Natural killer cell (primary cell): Measurements from ENCODE around the gene ANKRD44. TPM values are rescaled to one million over a fixed set of nuclear protein-coding genes. Genes with fewer than 3 reads are reported as not detected.

Experiments
- ATAC-seq, 3 donors: fragments of 150-1000 bp in 2 of 3; fragments of 200-7000 bp in 1 of 3; cut with Tn5 transposase; 1 replicate in 1 of 3; 2 replicates in 2 of 3; pipeline ENCODE4 v1.10.0; 2021; ENCODE audit warnings: mild to moderate bottlenecking in 2 of 3, moderate library complexity in 2 of 3
- DNase-seq, 2 donors: peaks; one replicate each; pipeline versions ENCODE4 v3.0.0 to v3.0.0-alpha.2; 2013 to 2021; ENCODE audit warnings: mixed read lengths in 1 of 2
- H3K27ac ChIP-seq: one replicate; pipeline ENCODE4 v1.5.1; 2013; ENCODE audit warnings: mild to moderate bottlenecking, low read length
- H3K27me3 ChIP-seq: one replicate; pipeline ENCODE4 v1.6.1; 2013; ENCODE audit warnings: low read length; ENCODE audit not compliant: control insufficient read depth, insufficient read depth
- H3K36me3 ChIP-seq: one replicate; pipeline ENCODE4 v1.6.1; 2013; ENCODE audit warnings: low read length; ENCODE audit not compliant: control insufficient read depth, insufficient read depth
- H3K4me1 ChIP-seq: one replicate; pipeline ENCODE4 v1.6.1; 2013; ENCODE audit warnings: low read length; ENCODE audit not compliant: control insufficient read depth, insufficient read depth
- H3K4me3 ChIP-seq: one replicate; pipeline ENCODE4 v1.5.1; 2013; ENCODE audit warnings: low read length
- H3K9me3 ChIP-seq: one replicate; pipeline ENCODE4 v1.6.1; 2013; ENCODE audit warnings: low read length; ENCODE audit not compliant: control insufficient read depth, insufficient read depth
- H3K27ac Mint-ChIP-seq, 2 donors: one replicate each; pipeline ENCODE4 v1.8.0; 2022; ENCODE audit warnings: mild to moderate bottlenecking in 2 of 2, mixed read lengths in 2 of 2, moderate library complexity in 1 of 2
- H3K27me3 Mint-ChIP-seq, 2 donors: one replicate each; pipeline ENCODE4 v1.8.0; 2022; ENCODE audit warnings: low read depth in 2 of 2, mixed read lengths in 2 of 2
- H3K36me3 Mint-ChIP-seq: one replicate; pipeline ENCODE4 v1.8.0; 2022; ENCODE audit warnings: mixed read lengths
- H3K4me1 Mint-ChIP-seq, 2 donors: one replicate each; pipeline ENCODE4 v1.8.0; 2022; ENCODE audit warnings: mixed read lengths in 2 of 2
- H3K4me3 Mint-ChIP-seq: one replicate; pipeline ENCODE4 v1.8.0; 2022; ENCODE audit warnings: mild to moderate bottlenecking, moderate library complexity, mixed read lengths
- H3K9me3 Mint-ChIP-seq, 2 donors: one replicate each; pipeline ENCODE4 v1.8.0; 2022; ENCODE audit warnings: mixed read lengths in 2 of 2
- WGBS: methylation state at CpG from one replicate; pipeline ENCODE4 v1.1.7; 2013; ENCODE audit warnings: missing lambda C conversion rate; ENCODE audit not compliant: insufficient coverage; 5-methylcytosine and 5-hydroxymethylcytosine counted together
- intact Hi-C: fragments of 100-400 bp; cut with micrococcal nuclease; formaldehyde crosslinking; loops from one replicate; pipeline ENCODE4 v1.14.2; 2022
- total RNA-seq, 4 donors: library from RNA; stranded (reverse); fragments of 120-200 nt in 1 of 4; gene quantifications; one replicate each; pipeline versions ENCODE4 v1.2.3 to v1.2.4, GENCODE V29; 2013 to 2022
- TF ChIP-seq, protein P1 (sequence below): fragments of 200-600 bp; IDR thresholded peaks from one replicate; pipeline ENCODE4 v1.8.0; 2022; ENCODE audit warnings: antibody characterized with exemption

Gene ANKRD44
- total RNA-seq, 3 donors from 2014 or later (not counting 1 experiment from before 2014, with no cell fraction given): 252 to 376 (median 311) TPM

DNA sequence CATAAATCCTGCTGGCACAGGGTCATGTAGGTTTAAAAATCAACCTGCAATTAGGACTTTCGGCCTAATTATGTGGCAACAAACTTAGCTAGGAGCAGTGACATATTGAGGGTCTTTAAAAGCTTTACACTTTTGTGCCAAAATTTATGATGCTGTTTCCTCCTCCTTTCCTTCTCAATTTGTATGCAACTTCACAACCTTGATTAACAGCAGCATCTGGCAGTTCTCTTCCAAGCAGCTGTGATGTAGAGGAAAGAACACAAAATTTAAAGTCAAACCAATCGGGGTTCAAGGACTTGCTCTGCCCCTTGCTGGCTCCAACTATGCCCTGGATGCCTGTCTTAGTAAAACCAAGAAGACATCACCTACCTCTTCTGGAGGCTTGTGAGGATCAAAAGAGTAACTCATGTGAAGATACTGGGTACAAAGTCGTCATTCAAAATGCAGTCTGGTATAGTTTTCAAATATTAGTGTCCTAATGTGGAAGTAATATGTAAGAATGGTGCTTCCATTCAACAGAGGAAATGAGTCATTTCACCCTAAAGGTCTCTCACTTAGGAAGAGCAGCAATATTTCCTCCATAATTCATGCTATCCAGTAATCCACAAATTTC, 94.7 kb downstream of the ANKRD44 start:
- 29% methylated on average over 3 of the region's 3 CpGs for WGBS
- Histone ChIP-seq H3K27ac (peak overlapping the region; percentile 61), H3K27me3 (no peaks in the 10 kb centered on the region), H3K4me1 (peaks cover 55% of the 10 kb centered on the region), H3K36me3 (peaks cover 8% of the 10 kb centered on the region), H3K4me3 (no peak overlapping the region), H3K9me3 (no peaks in the 10 kb centered on the region)
- H3K4me1 Mint-ChIP-seq: peaks cover 72 to 74% of the 10 kb centered on the region in 2 donors
- no peaks in the 10 kb centered on the region for H3K36me3 Mint-ChIP-seq
- intact Hi-C loops: loop anchor here (2.0 kb wide), 1 partner anchor 17 kb away; no protein-coding TSS in a partner anchor
- no peaks in the 10 kb centered on the region for H3K27me3 Mint-ChIP-seq
- TF ChIP-seq, protein P1, sequence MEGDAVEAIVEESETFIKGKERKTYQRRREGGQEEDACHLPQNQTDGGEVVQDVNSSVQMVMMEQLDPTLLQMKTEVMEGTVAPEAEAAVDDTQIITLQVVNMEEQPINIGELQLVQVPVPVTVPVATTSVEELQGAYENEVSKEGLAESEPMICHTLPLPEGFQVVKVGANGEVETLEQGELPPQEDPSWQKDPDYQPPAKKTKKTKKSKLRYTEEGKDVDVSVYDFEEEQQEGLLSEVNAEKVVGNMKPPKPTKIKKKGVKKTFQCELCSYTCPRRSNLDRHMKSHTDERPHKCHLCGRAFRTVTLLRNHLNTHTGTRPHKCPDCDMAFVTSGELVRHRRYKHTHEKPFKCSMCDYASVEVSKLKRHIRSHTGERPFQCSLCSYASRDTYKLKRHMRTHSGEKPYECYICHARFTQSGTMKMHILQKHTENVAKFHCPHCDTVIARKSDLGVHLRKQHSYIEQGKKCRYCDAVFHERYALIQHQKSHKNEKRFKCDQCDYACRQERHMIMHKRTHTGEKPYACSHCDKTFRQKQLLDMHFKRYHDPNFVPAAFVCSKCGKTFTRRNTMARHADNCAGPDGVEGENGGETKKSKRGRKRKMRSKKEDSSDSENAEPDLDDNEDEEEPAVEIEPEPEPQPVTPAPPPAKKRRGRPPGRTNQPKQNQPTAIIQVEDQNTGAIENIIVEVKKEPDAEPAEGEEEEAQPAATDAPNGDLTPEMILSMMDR: no peak
- peak overlapping the region; percentile 91 to 96 for H3K27ac Mint-ChIP-seq
- peak overlapping the region; percentile 53 for H3K4me3 Mint-ChIP-seq
- H3K9me3 Mint-ChIP-seq: no peaks in the 10 kb centered on the region
- peak in 2 of 3 donors; percentile 35 to 36 for ATAC-seq
- DNase-seq: peak in 1 of 2 donors; percentile 42

DNA sequence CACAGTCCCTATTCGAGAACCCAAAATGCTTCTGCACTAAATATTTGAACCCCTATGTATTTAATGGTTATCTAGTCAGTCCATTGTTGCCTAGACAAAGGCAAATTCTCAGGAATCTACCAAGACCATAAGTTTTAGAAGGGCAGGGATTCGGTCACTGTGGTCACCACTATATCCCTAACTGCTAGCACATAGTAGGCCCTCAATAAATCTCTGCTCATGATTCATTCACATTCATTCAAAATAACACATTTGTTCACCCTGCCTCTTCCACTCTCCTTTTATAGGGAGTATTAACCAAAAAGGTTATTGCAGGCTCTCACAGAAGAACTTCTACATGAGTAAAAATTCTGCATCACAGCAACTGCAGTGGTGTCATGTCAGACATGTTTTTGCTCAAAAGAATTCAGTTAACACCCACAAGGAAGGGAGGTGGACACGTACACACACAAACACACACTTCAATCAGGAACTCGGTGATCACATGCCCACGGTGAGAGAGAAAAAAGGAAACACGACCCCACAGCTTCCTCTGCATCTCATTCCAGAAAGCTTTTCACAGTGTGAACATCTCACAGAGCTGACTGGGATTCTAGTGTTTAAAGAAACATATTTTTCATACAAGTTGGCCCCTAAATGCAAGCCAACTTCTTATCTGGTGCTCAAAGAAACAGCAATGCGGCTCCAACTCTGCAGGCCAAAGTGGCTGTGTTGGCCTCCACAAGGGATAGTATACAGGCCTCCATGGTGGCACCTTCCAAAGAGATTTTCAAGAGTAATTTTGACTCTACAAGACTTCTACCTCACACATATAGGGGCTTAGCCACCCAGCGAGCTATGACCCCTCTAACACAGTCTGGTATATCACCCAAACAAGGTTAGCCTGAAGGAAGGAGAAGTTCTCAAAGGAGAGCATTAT, 98.0 kb downstream of the ANKRD44 start:
- Mint-ChIP-seq H3K27me3 (no peaks in the 10 kb centered on the region), H3K4me3 (peak overlapping the region; percentile 79), H3K9me3 (no peaks in the 10 kb centered on the region), H3K4me1 (peaks cover 89 to 95% of the 10 kb centered on the region in 2 donors), H3K27ac (peak overlapping the region; percentile 91 to 96), H3K36me3 (no peaks in the 10 kb centered on the region)
- H3K27me3 ChIP-seq: no peaks in the 10 kb centered on the region
- 30% methylated on average over 6 of the region's 8 CpGs for WGBS
- intact Hi-C loops: no loop called here
- peaks cover 72% of the 10 kb centered on the region for H3K4me1 ChIP-seq
- peak; percentile 34 to 63 (median 53) for ATAC-seq
- peak overlapping the region; percentile 91 for H3K27ac ChIP-seq
- H3K4me3 ChIP-seq: no peak overlapping the region
- no peaks in the 10 kb centered on the region for H3K9me3 ChIP-seq
- DNase-seq: peak in 1 of 2 donors; percentile 74
- TF ChIP-seq, protein P1: no peak
- peaks cover 5% of the 10 kb centered on the region for H3K36me3 ChIP-seq

GRCh38 chr2:197211881-197212342, 98.7 kb downstream of the ANKRD44 start:
- peaks cover 78% of the 10 kb centered on the region for H3K4me1 ChIP-seq
- peak overlapping the region; percentile 91 for H3K27ac ChIP-seq
- no peaks in the 10 kb centered on the region for H3K27me3 ChIP-seq
- H3K4me3 ChIP-seq: no peak overlapping the region
- no peaks in the 10 kb centered on the region for H3K9me3 Mint-ChIP-seq
- peak overlapping the region; percentile 91 to 96 for H3K27ac Mint-ChIP-seq
- H3K27me3 Mint-ChIP-seq: no peaks in the 10 kb centered on the region
- H3K36me3 ChIP-seq: peaks cover 5% of the 10 kb centered on the region
- H3K4me1 Mint-ChIP-seq: peaks cover 89 to 95% of the 10 kb centered on the region in 2 donors
- intact Hi-C loops: no loop called here
- no peaks in the 10 kb centered on the region for H3K36me3 Mint-ChIP-seq
- TF ChIP-seq, protein P1: no peak
- H3K9me3 ChIP-seq: no peaks in the 10 kb centered on the region
- peak overlapping the region; percentile 79 for H3K4me3 Mint-ChIP-seq
- WGBS: 44% methylated on average over 4 of the region's 4 CpGs
- DNase-seq: peak in 1 of 2 donors; percentile 76
- ATAC-seq: peak; percentile 44 to 48 (median 46)
